GM18909 (cell line): Measurements from ENCODE around the gene URI1.

Experiments used
- ATAC-seq: cut with Tn5 transposase; IDR thresholded peaks from one replicate; pipeline ENCODE4 v1.9.1; 2021; ENCODE audit warnings: mild to moderate bottlenecking; ENCODE audit not compliant: unreplicated experiment, poor library complexity

URI1 gene

DNA sequence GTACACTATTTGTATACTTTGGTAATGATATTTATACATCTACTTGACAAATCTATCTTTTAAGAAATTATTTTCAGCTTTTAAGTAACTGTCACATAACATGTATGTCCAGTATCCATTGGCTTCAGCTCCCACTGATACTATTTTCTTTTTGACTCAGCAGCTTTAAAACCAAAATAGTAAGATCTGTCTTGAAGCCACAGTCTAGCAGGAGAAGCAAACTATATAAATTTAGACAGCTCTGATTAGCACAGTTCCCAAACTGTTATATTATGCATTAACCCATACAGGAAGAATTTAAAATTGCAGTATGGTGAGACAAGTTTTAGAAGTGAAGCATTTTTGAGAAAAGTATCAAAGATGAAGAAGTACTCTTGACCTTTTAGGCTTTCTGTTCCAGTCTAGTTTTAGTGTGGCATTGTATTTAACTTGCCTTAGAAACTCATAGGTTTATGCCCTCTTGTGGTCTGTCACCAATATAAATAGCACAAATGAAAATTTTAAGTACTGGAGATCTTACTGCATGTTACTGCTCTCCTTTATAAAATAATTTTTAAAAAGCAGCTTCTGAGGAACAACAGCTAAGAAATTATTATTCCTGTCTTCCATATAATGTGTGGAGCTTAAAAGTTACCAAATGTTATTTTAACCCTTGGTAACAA lies 24.7 kb downstream of the URI1 start:
- ATAC-seq: peak; percentile 57

DNA sequence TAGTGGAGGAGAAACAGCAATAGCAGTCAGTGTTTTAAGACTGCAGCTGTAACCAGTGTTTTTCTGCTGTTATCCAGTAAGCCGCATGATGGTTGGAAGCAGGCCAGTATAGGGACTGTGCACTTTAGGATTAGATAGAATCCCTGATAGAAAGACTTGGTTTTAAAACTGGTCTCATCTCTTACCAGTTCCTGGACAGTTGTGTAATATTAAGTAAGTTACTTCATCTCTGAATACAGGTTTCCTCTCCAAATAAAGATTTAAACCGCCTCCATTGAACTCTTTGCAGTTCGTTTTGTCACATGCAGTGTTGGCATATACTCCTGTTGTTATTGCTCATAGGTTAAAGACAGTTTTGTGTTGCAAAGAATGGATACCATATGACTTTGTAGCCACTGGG lies 25.6 kb downstream of the URI1 start:
- peak; percentile 21 for ATAC-seq

DNA sequence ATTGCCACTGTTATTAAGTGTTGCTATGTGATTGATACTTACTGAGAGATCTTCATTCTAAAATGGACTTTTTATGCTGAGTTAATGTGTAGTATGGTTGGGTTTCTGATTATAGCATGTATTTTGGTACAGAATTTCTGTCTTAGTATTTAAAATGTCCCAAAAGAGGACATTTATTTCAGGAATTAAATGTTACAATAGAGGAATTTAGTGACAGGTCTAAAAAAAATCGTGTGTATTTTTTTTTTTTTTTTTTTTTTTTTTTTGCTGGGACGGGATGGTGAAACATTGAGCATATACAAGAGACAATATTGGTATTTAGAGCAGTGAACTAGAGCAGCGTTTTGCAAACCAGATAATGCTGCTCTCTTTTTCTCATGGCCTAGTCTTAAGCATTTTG lies 27.9 kb downstream of the URI1 start:
- ATAC-seq: no peak

DNA sequence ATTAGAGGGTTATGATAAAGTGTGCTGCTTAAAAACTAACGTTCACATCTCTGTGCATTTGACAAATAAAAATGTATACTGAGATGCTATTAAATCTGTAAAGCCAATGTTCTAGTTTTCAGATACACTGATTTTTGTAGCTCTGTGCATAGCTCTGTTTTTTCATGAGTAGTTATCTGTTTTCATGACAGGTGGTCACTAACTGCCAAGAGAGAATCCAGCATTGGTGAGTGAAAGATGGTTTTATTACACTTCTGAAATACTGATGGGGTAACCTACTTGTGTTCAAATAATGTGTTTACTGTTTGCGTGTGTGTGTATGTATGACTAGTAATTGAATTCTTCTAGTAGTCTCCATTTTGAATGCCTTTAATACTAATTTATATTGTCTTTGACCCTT lies 29.0 kb downstream of the URI1 start:
- no peak for ATAC-seq

DNA sequence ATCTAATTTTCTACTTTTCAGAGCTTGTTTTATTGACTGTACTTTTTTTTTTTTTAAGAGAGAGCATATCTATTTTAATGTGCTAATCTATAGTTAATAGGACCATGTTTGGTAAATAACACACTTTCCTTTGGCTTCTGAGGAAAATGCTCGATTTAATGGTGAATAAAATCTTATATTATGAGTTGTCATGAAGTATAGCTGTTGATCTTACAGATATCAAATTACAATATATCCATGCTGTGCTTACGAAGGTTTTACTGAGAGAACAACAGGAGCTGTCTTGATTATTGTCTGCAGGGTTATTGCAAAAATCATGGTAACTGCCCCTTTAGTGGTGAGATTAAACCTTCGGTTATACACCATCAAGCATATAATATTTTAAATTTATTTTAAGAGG lies 29.6 kb downstream of the URI1 start:
- ATAC-seq: no peak

DNA sequence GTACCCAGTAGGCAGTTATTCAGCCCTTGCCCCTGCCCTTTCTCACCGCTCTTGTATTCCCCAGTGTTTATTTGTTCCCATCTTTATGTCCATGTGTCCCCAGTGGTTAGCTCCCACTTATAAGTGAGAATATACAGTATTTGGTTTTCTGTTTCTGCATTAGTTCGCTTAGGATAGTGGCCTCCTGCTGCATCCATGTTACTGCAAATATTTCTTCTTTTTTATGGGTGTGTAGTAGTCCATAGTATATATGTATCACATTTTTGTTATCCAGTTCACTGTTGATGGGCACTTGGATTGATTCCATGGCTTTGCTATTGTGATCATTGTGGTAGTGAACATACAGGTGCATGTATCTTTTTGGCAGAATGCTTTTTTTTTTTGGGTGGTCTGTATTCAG lies 32.7 kb downstream of the URI1 start:
- ATAC-seq: no peak

DNA sequence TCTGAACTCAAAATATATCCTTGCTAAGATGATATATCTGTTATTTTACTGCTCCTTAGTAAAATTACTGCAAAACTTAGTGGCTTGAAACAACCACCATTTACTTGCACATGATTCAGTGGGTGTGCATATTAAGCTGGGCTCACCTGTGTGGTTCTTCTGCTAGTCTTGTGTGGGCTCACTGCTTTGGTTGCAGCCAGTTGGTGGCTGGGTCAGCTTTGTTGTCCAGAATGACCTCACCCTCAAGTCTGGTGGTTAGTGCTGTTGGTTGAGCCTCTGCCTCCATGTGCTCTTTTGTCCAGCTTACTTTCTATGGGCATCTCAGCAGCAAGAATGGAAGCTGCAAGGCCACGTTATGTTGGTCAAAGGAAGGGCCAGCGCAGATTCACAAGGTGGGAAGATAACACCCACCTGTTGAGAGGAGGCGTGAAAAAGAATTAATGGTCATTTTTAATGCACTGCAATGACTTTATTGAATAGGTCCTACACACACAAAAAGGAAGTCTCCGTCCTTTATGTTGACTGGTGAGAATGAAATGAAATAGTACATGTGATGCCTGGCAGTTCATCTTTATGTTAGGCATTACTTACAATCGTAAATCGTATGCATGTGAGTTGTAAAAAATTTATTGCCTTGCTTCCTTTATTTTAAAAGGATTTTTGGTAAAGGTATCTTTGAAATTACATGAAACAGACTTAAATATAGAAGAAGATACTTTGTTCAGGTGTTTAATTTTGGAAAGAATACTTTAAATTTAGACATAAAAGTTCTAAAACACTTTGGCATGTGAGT lies 34.3 kb downstream of the URI1 start:
- no peak for ATAC-seq

DNA sequence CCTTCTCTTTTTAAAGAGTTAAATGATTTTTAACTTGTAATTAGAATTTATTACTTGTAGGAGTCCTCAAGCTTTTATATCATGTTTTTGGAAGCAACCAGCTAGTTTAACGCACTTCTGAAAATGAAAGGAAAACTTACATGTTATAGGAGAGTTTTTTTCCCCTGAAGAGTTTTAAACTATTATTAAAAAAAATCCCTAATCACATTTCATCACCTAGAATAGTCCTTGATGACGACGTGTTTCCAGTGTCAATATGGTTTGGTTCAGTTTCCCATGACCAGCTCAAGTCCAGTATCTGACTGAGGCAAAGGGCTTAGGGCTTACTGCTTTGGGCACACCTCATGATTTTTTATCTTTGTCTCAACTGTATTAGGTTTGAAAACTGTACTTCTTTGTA lies 36.0 kb downstream of the URI1 start:
- ATAC-seq: no peak

DNA sequence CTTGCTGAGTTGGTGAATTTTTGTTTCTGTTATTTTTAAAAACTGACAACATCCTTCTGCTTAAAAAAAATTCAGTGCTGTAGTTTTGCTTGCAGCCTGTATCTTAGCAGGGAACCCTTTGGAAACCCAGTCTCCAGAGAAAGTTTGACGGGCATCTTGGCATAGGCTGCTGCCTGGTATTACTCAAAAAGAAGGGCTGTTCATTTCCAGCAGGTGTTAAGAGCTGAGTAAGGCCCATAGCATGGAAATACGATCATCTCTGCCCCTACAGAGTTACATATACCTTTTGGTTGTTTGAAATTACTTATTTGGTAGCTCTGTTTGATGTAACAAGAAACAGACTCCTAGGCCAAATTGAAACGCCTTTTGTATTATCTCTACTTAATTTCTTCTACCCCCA lies 41.5 kb downstream of the URI1 start:
- ATAC-seq: no peak

DNA sequence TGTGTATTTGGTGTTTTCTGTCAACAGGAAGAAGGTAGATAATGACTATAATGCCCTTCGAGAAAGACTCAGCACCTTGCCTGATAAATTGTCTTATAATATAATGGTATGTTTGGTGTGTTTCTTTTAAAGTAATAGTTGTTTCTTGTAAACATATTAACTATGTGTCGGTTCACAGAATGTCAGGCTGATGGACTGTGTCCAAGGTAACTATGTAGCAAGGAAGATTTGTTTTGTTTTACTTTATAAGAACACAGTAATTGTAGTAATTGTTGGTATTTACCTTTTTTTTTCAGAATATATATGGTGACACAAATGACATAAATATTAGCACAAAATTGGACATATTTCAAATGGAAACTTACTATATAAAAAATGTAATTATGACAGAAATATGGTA lies 43.2 kb downstream of the URI1 start:
- ATAC-seq: no peak

DNA sequence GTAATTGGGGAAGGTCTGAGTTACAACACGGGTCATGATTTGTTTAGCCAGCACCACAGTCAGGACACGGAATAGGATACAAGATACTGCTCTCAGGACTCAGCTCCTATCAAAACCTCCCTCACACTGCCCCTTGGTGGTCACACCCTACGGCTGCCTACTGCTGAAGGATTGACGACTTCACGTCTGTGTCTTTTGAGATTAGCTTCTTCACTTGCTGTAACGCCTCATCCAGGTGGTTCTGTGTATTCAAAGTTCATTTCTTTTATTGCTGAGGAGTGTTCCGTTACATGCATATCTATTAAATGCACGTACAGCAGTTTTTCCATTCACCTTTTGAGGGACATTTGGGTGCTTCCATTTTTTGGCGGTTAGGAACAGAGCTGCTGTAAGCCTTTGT lies 46.3 kb downstream of the URI1 start:
- no peak for ATAC-seq

DNA sequence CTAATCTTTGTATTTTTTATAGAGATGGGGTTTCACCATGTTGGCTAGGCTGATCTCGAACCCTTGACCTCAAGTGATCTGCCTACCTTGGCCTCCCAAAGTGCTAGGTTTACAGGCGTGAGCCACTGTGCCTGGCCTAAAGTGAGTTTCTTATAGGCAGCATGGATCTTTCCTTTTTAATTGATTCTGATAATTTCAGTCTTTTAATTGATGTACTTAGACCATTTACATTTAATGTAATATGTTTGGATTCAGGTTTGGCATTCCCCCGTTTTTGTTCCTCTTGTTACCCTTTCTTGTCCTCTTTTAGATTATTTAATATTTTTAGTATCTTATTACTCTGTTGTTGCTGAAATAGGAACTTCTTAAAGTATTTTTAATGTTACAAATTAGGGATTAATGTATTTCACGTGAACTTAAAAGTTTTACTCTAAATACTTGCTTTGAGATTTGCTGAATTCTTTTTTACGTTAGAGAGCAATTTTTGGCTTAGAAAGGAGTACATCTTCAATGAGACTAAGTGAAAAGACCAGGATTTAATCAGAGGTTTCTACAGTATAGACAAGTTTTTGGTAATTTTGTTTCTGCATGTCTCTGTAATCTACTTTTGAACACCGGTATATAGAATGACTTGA lies 50.3 kb downstream of the URI1 start:
- ATAC-seq: no peak

DNA sequence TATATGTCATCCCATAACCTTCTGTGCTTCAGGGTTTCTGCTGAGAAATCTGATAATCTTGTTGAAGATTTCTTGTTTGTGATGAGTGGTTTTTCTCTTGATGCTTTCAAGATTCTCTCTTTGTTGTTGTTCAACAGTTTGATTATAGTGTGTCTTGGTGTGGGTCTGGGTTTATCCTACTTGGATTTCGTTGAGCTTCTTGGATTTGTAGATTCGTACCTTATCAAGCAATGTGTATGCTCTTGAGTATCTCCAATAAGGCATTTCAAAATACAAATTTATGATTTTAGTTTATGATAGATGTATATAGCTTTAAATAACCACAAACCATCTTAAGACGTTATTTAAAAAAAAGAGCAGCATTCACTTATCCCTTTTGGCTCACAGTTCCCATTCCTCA lies 57.5 kb downstream of the URI1 start:
- ATAC-seq: no peak

DNA sequence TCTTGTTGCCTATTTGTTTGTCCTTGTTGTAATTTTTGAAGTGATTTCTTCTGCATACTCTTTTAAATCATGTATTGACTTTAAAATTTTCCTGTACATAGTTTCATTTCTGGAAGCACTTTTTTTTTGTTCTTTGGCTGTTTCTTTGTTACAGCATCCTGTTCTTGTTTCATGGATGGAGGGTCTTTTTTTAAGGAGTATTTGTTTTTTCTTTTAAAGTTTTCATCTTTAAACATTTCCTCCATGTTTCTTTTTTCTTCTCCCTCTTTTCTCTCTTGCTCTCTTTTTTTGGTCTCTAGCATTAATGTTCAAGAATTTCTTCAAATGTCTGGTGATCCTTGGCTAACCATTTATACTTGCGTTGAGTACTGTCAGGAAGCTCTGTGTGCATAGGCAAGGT lies 58.8 kb downstream of the URI1 start:
- no peak for ATAC-seq

DNA sequence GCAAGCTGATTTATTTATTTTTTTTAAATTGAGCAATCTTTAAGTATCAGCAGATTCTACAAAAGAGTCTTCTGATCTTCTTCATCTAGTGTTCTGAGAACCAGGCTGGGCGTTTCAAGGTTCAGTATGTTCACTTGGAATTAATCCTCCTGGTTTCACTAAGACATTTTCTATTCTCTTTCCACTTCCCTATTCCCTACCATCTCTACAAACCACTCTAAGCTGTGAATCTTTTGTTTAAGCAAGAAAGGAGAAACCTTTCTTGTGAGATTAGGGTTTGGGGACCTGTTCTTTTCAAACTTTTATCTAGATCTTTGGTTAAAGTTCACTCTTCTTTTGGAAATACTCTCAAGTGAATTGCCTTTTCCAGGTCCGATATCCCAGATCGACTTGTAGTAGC lies 59.3 kb downstream of the URI1 start:
- no peak for ATAC-seq

DNA sequence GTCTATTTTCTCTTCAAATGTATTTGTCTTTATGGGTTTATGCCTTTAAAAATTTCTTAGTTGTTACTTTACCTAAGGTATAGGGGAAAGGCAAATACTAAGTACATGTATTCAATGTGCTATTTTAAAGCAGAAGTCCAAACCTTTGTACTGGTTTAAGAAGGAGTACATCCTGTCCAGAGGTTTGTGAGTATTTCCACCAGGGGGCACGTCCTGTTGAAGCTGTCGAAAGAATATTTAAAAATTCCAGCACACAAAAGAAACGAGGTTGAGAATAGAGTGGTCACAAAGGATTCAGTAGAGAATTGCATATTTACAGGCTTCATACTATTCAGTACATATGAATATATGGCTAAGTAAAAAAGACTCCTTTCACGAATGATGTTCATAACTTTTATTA lies 59.8 kb downstream of the URI1 start:
- no peak for ATAC-seq

DNA sequence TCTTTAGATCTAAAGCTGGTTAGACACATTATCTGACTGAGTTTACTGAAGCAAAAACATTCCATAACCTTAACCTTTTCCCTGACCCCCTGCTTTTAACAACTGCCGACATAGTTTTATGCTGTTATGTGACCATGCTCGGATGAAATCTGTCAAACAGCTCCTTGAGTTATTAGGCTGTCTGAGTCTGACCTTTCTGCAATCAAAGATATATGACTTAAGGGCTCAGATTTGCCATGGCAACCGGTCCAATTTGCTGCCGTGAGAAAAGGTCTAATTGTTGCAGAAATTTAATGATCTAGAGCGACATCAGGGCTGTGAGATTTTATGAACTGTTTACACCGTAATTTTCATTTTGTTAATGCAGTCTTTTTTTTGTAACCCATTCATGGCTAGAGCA lies 61.8 kb downstream of the URI1 start:
- ATAC-seq: no peak

DNA sequence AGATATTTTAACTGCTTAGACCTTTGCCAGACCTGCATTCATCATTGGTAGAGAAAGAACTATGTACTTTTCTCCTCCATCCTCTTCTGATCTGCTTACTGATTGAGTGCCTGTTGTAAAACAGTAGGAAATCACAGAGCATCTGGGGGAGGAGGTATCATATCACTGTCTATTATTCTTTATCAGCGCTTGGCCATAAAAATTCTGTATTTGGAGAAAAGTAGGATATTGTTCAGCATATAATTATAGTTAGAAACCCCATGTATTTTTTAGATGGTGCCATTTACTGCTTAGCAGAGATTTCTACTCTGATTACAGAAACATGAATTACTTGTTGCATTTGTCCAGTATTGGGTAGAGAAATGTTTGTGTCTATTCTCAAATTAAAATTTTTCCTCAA lies 62.4 kb downstream of the URI1 start:
- no peak for ATAC-seq

DNA sequence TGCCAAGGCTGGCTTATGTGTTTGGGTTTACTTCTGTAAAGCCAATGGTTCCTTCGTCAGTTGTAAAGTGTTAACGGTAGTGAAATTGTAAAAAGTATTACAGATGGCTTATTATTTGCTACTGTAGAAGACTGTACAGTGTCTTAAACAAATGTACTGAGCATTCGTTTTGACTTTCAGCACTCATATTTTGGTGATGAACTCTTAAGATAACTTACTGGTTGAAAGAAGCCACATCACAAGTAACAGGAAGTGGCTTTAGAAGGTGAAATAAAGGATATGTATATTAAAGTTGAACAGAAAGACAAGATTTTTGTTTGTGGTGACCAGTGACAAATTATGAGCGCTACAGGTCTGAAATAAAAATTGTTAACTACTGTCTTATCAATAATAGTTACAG lies 64.2 kb downstream of the URI1 start:
- no peak for ATAC-seq

DNA sequence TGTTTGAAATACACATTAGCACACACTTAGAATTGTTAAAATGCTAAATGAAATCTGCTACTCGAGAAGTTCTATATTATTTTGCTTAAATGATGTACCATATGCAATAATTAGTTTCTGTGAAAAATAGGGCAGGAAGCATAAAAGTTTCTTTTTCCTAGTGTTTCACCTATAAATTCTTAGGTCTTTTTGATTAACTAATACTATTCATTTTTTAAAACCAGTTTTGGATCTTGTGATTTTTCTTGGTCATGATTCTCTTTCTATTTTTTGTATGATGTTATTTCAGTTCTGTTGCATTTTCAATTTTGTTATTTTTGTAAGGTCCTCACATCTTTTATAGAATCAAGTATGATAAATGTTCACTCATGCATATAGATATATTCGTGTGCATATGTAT lies 66.1 kb downstream of the URI1 start:
- ATAC-seq: no peak

DNA sequence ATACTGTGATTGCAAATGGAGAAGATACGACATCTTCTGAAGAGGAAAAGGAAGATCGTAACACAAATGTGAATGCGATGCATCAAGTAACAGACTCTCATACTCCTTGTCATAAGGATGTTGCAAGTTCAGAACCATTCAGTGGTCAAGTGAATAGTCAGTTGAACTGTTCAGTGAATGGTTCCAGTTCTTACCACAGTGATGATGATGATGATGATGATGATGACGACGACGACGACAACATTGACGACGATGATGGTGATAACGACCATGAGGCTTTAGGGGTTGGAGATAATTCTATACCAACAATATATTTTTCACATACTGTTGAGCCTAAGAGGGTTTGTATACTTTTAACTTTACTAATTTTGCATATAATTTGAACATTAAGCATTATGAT lies 67.0 kb downstream of the URI1 start:
- no peak for ATAC-seq
